Measurements from ENCODE around the gene SLC16A8.
"Not testable (repeated sequence)": the region's sequence is repeated elsewhere in the genome, so short reads cannot be mapped to it uniquely, and the experiment has no call there.

SLC16A8 gene, protein sequence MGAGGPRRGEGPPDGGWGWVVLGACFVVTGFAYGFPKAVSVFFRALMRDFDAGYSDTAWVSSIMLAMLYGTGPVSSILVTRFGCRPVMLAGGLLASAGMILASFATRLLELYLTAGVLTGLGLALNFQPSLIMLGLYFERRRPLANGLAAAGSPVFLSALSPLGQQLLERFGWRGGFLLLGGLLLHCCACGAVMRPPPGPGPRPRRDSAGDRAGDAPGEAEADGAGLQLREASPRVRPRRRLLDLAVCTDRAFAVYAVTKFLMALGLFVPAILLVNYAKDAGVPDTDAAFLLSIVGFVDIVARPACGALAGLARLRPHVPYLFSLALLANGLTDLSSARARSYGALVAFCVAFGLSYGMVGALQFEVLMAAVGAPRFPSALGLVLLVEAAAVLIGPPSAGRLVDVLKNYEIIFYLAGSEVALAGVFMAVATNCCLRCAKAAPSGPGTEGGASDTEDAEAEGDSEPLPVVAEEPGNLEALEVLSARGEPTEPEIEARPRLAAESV

DNA sequence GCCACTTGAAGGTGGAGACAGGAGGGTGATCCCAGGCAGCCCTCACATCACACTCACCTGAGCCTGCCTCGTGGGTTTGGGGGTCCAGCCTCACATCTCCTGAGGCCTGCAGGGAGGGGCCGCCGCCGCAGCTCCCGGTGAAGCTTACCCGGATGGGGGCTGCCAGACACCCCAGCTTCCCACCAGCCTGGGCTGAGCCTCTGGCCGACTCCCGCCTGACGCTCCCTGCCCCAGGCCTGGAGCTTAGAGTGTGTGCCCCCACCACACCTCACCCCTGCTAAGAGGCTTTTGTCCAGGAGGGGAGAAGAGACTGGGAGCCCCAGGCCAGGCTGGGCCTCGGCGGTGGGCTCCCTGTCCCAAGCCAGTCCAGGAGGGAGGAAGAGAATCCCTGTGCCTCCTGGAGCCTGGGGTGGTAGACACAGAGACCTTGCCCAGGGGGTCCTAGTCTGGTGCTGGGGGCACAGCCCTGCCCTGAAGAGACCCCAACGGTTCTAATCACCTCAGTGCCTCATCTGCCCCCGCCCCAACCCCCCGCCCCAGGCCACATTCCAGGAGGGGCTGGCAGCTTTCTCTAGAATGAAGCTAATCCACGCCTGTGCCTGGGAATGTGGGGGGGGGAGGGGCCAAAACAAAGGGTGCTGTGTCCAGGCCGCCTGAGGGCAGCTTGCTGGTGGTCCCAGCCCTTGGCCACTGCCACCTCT is at the start of gene SLC16A8:
Gene SLC16A8 (minus strand): TSS at position 254 of the 701 bp plus-strand sequence. CDS start 1,311 bp downstream, outside the sequence.
- DNase-seq, result no peak

DNA sequence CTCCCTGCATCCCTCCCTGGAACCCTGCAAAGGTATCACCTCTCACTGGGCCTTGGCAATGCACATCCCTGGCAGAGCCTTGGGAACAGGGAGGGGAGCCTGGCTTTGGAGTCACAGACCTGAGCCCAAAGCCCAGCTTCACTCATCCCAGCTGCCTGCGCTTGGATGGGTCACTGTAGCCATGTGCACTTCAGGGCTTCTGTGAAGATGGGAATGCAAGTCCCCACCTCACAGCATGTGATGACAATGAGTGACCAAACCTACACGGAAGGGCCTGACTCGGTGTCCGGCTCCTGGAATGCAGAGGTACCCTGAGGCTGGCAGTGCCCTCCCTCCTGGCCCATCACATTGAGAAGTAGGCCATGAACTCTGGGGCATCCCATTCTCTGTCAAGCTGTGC is 49.3 kb upstream of the SLC16A8 start:
- no peak for DNase-seq

DNA sequence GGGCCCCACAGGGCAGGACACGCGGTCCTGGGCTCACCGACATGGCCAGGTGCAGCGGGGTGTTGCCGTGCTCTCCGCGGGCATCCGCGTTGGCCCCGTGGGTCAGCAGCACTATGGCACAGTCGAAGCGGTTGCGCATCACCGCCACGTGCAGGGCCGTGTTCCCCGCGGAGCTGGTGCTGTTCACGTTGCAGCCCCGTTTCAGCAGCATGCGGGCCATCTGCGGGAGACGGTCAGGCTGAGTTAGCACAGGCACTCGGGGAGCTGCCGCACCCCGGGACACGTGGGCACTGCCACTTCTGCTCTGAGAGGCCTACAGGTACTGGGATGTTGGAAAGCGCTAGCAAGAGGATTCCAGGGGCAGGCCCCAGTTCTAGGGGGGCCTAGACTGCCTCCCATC is 48.8 kb upstream of the SLC16A8 start:
- no peak for DNase-seq

DNA sequence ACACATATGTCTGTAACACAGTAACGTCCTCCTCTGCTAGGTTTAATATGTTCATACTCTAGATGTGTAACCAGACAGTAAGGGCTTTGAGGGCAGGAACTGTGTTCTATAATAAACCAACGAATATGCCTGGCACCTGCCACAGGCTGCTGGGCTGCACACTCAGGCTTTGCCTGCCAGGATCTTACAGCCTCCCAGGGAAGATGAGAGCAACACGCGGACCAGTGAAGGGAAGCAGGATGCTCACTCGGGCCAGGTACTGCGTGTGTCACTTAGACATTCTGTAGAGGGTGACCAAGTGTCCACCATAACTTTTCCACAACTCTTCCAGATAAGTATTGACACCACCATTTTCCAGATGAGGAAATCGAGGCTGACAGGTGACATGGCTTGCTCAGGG is 48.2 kb upstream of the SLC16A8 start:
- DNase-seq, result no peak

DNA sequence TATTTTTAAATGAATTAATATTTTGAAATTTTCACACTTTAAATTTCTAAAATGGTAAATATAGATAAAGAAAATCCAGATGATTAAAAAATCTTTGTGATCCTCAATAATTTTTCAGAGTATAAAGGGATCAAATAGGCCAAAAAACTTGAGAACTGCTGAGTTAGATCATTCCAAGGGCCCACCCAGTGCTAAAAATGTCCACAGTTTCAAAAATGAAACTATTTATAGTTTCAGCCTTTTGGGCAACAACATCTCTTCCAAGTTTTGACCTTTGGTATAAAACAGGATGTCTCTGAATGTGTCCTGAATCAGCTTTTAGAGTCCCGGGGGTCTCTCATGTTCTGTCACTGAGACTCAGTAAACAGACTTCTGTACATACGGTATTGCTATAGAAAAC is 47.4 kb upstream of the SLC16A8 start:
- DNase-seq, result no peak

DNA sequence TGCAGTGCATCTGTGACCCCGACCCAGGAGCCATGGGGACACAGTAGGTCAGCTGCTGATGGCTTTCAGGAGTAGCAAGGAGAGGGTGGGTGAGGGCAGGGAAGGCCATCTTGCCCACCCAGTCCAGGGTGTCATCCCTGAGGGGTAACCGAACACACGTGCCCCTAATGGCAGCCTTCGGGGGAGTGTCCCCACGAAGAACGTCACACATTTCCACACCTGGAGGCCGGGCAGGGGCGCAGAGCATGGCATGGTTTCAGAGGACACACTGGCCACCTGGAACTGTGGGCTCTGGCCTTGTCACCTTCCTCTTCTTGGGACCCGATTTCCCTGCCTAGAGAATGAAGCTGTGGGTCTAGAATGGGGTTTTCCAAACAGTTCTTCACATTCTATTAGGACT is 45.9 kb upstream of the SLC16A8 start:
- DNase-seq, result no peak

DNA sequence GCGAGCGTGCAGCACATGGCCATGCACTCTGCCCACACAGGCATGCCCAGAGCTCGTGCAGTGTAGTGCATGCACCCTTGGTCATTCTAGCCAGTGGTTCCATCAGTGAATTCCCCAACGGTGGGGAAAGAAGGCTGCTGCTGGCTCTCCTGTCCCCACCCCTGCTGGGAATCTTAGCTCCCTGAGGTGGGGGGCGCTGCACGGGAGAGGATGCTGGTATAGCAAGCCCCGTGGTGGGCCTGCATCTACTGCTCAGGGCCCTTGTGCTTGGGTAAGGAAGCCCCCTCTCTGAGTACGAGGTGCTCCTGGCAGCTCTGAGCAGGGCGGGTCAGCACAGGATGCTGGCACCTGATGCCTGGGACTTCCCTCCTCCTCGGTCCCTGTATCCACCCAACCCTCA is 45.0 kb upstream of the SLC16A8 start:
- no peak for DNase-seq

DNA sequence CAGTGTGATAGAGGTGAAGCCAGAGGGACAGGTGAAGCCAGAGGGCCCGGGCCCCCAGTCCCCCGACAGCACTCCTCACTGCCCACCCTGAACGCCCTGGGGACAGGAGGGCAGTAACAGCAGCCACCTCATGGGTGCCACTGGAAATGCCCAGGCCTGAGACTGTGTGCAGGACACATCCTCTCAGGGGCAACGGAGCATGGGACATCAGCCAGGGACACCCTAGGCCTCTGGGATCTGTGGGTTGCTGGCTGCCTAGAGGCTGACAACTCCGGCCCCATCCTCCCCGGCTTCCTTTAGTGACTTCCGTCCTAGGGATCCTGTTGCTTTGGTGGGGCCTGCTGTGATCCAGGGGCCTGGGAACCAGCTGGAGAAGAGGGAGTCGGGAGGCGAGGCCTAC is 43.9 kb upstream of the SLC16A8 start:
- no peak for DNase-seq

DNA sequence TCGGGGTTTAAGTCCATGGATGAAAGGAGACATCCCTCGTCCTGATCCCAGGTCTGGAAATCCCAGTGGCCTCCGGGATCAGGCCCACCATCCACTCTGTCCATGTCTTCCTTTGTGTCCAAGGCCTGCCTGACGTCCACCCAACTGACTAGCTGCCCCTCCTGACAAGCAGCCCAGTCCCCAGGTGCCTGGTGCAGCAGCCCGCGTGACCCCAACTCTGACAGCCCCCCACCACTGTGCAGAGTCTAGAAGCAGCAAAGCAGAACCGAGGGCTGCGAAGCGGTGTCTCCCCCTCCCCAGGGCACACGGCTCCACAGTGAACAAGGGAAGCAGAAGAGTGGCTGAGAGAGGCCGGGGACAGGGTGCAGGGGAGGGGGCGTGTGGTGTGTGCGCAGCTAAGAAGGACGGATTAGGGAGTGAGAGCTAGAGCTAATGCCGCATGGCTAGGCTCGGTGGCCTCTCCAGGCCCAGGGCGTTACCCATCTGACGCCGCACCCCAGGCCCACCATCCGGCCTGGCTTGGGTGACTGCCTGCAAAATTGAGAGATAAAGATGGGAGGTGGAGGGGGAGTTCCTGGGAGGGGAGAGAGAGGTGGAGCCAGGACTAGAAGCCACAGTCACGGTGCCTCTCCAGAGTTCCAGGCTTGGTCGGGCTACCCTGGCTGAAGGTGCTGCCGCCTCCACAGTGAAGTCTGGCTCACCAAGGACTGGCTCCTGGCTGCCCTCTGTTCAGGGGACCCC is 43.1 kb upstream of the SLC16A8 start:
- no peak for DNase-seq

DNA sequence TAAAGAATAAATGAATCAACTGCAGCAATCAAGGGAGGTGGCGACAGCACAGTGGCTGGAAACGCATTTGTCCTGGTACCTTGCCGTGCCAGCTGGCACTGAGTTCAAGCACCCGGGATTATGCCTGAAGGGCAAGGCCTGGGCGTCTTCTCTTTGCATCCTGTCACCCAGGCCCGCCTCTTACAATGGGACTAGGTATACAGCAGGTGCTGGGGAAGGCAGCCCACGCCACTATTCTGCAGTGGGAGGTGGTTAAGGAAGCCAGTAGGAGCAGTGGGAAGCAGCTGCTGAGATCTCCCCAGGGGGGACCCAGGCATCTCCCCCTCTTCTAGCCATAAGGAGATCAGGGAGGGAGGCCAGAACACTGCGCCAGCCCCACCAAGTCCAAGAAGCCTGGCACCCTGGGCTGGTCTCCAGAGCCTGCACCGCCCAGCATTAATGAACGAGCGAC is 41.8 kb upstream of the SLC16A8 start:
- no peak for DNase-seq

DNA sequence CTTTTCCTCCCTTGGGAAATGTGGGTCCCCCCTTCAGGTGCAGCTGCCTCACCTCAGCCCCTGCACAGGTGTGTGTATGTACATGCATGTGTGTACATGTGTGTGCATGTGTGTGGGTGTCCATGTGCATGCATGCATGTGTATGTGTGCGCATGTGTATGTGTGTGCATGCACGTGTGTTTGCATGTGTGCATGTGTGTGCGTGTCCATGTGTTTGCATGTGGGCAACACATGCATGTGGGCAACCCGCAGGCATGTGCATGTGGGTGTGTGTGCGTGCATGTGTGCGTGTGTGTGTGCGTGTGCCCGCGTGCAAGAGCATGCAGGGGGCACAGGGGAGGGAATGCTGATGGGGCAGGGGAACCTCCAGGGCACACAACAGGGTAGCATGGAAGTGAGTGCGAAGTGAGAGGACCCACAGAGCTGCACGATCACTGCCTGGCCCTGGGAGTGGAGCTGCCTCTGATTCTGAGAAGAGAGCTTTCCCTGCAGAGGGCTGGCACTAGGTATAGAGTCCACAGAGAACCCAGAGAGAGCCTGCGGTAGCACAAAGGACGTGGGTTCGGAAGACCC is 41.1 kb upstream of the SLC16A8 start:
- no peak for DNase-seq

DNA sequence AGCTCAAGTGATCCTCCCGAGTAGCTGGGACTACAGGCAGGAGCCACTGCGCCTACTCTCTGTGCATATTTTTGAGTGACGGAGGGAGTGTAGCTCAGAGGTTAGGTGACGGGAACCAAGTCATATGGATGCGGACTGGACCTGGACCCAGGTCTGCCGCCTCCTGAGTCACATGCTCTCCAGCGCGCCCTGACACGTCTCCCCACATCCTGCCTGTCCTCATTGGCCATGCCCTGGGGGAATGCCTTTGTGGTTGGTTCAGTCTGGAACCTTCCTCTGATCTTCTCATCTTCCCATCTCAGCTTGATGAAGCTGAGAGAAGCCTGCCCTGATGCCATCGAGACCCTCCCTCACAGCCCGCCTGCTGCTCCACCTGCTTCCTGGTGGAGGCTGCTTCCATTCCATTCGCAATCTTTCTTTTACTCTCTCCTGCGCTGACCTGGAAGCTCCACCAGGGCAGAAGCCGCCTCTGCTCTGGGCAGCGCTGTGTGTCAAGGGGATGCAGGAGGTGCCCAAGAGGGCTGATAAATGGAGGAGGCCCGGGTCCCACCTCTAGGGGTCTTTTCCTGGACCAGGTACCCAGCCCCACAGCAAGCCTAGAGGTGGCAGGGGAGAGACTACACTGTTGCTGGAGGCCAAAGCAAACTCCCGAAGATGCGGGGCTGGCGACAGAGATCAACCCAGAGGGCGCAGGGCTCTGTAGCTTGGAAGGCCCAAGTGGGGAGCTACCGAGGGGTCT is 40.4 kb upstream of the SLC16A8 start:
- DNase-seq, result no peak

DNA sequence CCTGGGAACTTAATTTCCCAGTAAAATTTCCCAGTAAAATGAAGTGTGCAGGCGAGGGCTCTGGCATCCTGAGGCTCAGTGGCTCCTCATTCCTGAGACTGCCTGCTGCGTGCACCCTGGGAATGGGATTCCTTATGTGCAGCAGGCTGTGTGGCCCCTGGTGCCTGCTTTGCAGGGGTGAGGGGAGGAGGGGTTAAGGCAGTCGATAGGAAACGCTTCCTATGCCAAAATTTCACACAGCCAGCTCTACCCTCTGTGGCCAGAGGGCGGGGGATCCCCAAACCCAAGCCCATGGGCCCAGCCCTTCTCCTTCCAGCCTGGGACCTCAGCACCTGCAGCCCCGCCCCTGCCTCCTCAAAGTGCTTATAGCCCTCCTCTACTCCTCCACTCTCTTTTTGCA is 38.6 kb upstream of the SLC16A8 start:
- no peak for DNase-seq

DNA sequence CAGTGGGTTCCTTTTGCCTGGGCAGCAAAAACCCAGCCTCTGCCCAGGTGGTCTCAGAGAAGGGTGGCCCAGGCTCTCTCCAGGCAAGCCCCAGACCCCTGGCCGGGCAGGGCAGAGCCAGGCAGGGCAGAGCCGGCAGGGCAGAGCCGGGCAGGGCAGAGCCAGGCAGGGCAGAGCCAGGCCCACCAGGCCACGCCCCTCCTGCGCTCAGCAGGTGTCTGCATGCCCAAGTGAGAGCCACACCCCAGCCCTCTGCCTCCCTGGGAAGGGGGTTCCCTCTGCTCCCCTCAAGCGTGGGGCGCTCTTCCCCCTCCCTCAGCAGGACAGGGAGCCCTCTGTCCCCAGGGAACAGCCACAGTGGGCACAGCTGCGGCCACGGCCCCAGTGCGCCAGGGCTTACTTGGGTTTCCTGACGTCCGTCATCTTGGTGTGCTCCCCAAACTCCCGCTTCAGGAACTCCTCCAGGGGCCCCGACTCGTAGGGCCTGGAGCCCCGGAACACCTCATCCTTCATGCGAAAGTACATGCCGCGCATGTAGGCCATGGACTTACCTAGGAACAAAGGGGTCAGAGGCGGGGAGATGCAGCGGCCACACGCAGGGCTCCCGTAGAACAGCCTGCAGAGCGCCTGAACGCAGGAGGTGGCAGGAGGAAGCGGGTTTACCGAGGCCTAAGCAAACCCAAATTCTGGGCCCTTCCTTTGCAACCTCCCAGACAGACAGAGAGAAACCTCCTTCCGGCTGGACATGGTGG is 36.6 kb upstream of the SLC16A8 start:
- DNase-seq, result no peak

DNA sequence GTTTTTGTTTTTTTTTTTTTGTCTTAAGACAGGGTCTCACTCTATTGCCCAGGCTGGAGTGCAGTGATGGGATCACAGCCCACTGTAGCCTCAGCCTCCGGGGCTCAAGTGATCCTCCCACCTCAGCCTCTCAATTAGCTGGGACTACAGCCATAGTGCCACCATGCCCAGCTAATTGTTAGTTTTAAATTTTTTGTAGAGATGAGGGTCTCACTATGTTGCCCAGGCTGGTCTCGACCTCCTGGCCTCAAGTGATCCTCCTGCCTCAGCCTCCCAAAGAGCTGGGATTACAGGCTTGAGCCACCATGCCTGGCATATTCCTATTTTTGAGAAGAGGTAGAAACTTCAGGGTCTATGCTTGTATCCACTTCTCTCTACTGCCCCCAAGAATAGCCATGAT is 34.8 kb upstream of the SLC16A8 start:
- not testable (repeated sequence) for DNase-seq

DNA sequence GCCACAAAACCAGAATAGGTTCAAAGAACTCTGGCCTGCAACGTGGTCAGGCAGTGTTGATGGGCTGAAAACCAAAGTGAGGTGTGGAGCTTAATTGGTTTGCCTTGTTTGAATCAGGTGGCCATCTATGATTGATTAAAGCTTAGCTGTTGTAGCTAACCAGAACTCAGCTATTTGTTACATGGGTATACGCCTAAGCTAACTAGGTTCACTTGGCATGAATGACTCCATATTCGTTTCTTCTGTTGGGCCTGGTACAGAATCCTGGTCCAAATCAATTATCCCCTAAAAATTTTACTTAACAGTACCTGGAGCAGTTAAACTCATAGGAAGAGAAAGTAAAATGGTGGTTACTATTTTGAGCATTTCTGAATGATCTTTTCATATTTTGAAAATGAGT is 34.2 kb upstream of the SLC16A8 start:
- no peak for DNase-seq

DNA sequence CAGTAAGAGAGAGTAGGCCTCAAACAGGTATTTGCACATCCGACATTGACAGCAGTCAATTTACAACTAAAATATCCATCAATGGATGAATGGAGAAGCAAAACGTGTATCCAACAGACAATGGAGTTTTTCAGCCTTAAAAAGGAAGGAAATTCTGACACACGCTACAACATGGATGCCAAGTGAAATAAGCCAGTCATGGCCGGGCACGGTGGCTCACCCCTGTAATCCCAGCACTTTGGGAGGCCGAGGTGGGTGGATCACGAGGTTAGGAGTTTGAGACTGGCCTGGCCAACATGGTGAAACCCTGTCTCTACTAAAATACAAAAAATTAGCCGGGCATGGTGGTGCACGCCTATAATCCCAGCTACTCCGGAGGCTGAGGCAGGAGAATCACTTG is 33.6 kb upstream of the SLC16A8 start:
- not testable (repeated sequence) for DNase-seq

DNA sequence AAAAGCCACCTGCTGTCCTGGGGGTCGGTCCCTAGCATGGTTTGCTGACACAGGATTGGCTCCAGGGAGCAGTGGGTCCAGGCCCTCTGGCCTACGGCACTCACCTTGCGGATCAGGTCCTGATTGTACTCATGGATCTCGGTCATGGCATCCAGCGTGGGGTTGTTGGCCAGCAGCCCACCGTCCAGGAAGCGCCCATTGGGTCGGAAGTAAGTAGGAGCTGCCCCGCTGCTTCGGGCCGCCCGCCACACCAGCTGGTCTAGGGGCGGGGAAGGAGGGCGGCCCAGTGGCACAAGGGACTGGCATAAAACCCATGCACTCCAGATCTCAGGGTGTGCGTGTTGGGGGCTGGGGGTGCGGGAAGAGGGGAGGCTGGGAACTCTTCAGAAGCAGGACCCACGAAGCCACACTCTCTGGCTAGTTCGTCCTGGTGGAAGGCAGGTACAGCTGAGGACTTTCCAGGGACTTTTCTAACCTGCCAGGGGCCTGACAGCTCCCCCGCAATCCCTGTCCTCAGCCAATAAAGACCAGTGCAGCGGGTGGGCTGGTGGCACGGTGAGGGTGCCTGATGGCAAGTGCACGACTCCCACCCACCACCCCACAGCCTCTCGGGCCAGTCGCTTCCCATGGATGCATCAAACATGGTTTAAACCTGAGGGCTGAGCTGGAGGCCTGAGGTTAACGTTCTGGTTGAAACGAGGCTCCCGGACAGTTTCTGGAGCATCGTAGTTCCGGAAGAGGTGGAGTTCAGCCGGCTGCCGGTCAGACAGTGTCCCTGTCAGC is 31.6 kb upstream of the SLC16A8 start:
- DNase-seq, result no peak

DNA sequence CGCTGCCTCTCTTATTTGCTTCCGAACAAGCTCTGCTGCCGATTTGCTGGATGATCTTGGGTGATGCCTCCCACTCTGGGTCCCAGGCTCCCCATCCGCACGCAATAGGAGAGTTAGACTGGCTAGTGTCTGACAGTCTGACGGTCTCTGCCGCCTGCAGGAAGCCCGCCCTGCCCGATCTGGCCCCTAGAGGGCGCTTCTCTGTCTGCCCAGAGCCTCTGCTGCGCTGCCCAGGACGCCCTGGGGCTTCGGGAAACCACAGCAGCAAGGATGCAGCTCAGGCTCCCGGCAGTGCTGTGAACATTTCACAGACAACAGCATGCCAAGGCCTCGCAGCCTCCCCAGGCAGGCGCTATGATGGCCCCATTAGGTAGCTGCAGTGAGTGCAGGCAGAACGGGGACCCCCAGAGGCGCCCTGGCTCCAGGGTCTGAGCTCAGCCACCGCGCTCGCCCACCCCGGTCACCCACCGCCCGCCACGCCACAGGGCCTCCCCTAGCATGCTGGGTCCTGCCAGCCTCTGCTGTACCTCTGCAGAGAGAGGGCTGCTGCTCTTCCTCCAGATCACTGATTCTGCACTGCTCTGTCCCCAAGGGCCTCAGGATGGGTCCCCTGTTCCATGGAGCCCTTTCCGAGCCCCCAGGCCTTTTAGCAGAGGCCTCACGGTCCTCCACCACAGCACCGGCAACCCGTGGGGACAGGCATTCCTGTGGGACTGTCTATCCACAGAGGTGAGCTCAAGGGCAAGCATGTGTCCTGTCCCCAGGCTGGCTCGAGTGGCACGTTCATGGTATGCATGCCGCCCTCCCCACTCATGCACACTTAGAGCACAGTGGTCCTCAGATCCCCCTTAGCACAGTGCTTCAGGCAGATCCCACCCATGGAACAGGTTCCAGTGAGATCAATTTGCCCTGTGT is 30.8 kb upstream of the SLC16A8 start:
- DNase-seq, result peak; percentile 58

DNA sequence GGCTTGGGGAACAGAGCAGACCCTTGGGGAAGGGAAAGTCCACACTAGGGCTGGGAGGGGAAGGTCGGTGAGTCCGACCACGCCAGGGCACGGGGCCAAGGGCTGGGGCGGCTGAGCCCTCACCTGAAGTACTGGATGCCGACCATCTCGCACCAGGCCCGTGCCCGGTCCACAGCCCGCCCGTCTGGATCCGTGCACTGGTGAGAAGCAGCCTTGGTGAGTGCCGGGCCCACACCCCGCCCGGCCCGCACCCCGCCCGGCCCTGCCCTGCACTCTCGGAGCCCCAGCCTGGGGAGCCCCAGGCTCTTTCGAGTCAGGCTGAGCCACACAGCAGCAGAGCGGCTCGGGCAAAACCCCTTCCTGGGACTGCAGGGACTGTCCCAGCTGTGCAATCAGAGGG is 28.4 kb upstream of the SLC16A8 start:
- DNase-seq, result no peak

All from NCI-H524 treated with DMSO at 0.1 percent for 48 hours (cell line).